H9 (cell line): ENCODE measurements around the gene ZFP36L1. TPM values are rescaled to one million over a fixed set of nuclear protein-coding genes. Genes with fewer than 3 reads are reported as not detected.

Experiments used
- DNase-seq: peaks from one replicate; pipeline ENCODE4 v3.0.0-alpha.2; 2017
- H2AFZ ChIP-seq: one replicate; pipeline ENCODE4 v1.6.1; 2013; ENCODE audit warnings: mild to moderate bottlenecking, low read length, control low read depth, moderate library complexity
- H2AK5ac ChIP-seq: 2 replicates; pipeline ENCODE4 v1.6.1; 2013; ENCODE audit warnings: low read length, control low read depth, mixed read lengths; ENCODE audit not compliant: insufficient read length
- H2BK120ac ChIP-seq: one replicate; pipeline ENCODE4 v1.6.1; 2013; ENCODE audit warnings: low read depth, mild to moderate bottlenecking, low read length, control low read depth, inconsistent platforms; ENCODE audit not compliant: poor library complexity, severe bottlenecking
- H2BK12ac ChIP-seq: 2 replicates; pipeline ENCODE4 v1.6.1; 2013; ENCODE audit warnings: low read length, control low read depth, mixed read lengths, low read depth; ENCODE audit not compliant: insufficient read length
- H2BK15ac ChIP-seq: 2 replicates; pipeline ENCODE4 v1.6.1; 2013; ENCODE audit warnings: low read depth, low read length, control low read depth
- H2BK20ac ChIP-seq: one replicate; pipeline ENCODE4 v1.6.1; 2013; ENCODE audit warnings: low read depth, mild to moderate bottlenecking, low read length, control low read depth, inconsistent platforms; ENCODE audit not compliant: poor library complexity, severe bottlenecking
- H2BK5ac ChIP-seq: 2 replicates; pipeline ENCODE4 v1.6.1; 2013; ENCODE audit warnings: low read length, control low read depth, mixed read lengths; ENCODE audit not compliant: insufficient read length
- H3K14ac ChIP-seq: 2 replicates; pipeline ENCODE4 v1.6.1; 2013; ENCODE audit warnings: low read length, control low read depth; ENCODE audit not compliant: insufficient read depth
- H3K18ac ChIP-seq: 2 replicates; pipeline ENCODE4 v1.6.1; 2013; ENCODE audit warnings: low read depth, mild to moderate bottlenecking, mixed read lengths, low read length, control low read depth; ENCODE audit not compliant: insufficient read length
- H3K23ac ChIP-seq: 2 replicates; pipeline ENCODE4 v1.6.1; 2013; ENCODE audit warnings: low read length, control low read depth, mixed read lengths, low read depth; ENCODE audit not compliant: insufficient read length
- H3K23me2 ChIP-seq: 2 replicates; pipeline ENCODE4 v1.6.1; 2013; ENCODE audit warnings: low read depth, mild to moderate bottlenecking, mixed read lengths, low read length, control low read depth; ENCODE audit not compliant: insufficient read length, poor library complexity, severe bottlenecking
- H3K27ac ChIP-seq: 2 replicates; pipeline ENCODE4 v1.5.1; 2013; ENCODE audit warnings: low read length, control low read depth, mixed read lengths, low read depth; ENCODE audit not compliant: insufficient read length
- H3K27me3 ChIP-seq: 2 replicates; pipeline ENCODE4 v1.6.1; 2013; ENCODE audit warnings: low read length, control low read depth, inconsistent platforms; ENCODE audit not compliant: insufficient read depth
- H3K4ac ChIP-seq: 2 replicates; pipeline ENCODE4 v1.6.1; 2013; ENCODE audit warnings: low read depth, mild to moderate bottlenecking, control low read depth, inconsistent platforms, low read length, moderate library complexity
- H3K4me1 ChIP-seq: 2 replicates; pipeline ENCODE4 v1.6.1; 2013; ENCODE audit warnings: low read length, control low read depth, inconsistent platforms; ENCODE audit not compliant: insufficient read depth
- H3K4me2 ChIP-seq: 2 replicates; pipeline ENCODE4 v1.6.1; 2013; ENCODE audit warnings: low read length, control low read depth, mixed read lengths; ENCODE audit not compliant: insufficient read length, insufficient read depth
- H3K56ac ChIP-seq: 2 replicates; pipeline ENCODE4 v1.6.1; 2013; ENCODE audit warnings: low read depth, mild to moderate bottlenecking, mixed read lengths, low read length, control low read depth; ENCODE audit not compliant: insufficient read length
- H3K79me1 ChIP-seq: 2 replicates; pipeline ENCODE4 v1.6.1; 2013; ENCODE audit warnings: low read depth, mild to moderate bottlenecking, moderate library complexity, low read length, control low read depth, inconsistent platforms; ENCODE audit not compliant: insufficient read depth, poor library complexity, severe bottlenecking
- H3K79me2 ChIP-seq: 2 replicates; pipeline ENCODE4 v1.6.1; 2013; ENCODE audit warnings: low read length, control low read depth, inconsistent platforms; ENCODE audit not compliant: insufficient read depth
- H3K9ac ChIP-seq: 2 replicates; pipeline ENCODE4 v1.6.1; 2013; ENCODE audit warnings: low read length, control low read depth, mixed read lengths; ENCODE audit not compliant: insufficient read length; ENCODE audit errors: extremely low read depth
- H3K9me3 ChIP-seq: one replicate; pipeline ENCODE4 v1.6.1; 2013; ENCODE audit warnings: low read depth, low read length, inconsistent platforms; ENCODE audit not compliant: control insufficient read depth
- H3T11ph ChIP-seq: one replicate; pipeline ENCODE4 v1.6.1; 2013; ENCODE audit warnings: mild to moderate bottlenecking, low read length, control low read depth, inconsistent platforms
- H4K20me1 ChIP-seq: one replicate; pipeline ENCODE4 v1.6.1; 2013; ENCODE audit not compliant: control insufficient read depth, insufficient read length, insufficient read depth
- H4K5ac ChIP-seq: 2 replicates; pipeline ENCODE4 v1.6.1; 2013; ENCODE audit warnings: low read depth, mild to moderate bottlenecking, mixed read lengths, low read length, control low read depth; ENCODE audit not compliant: insufficient read length
- H4K8ac ChIP-seq: replicated peaks from 2 replicates; pipeline ENCODE4 v1.6.1; 2013; ENCODE audit warnings: low read length, control low read depth, mixed read lengths, low read depth; ENCODE audit not compliant: insufficient read length
- H4K91ac ChIP-seq: 2 replicates; pipeline ENCODE4 v1.6.1; 2013; ENCODE audit warnings: low read depth, mild to moderate bottlenecking, moderate library complexity, mixed read lengths, low read length, control low read depth; ENCODE audit not compliant: insufficient read length
- H3K27ac Mint-ChIP-seq, 3 experiments: 2 replicates in 2 of 3; 3 replicates in 1 of 3; pipeline ENCODE4 v1.8.0; 2020 to 2021; ENCODE audit warnings: mixed read lengths in 3 of 3, mild to moderate bottlenecking in 1 of 3, moderate library complexity in 1 of 3
- H3K27me3 Mint-ChIP-seq: 2 replicates; pipeline ENCODE4 v1.8.0; 2021; ENCODE audit warnings: low read depth, mild to moderate bottlenecking, moderate library complexity, mixed read lengths
- H3K36me3 Mint-ChIP-seq, 3 experiments: 2 replicates in 2 of 3; 3 replicates in 1 of 3; pipeline ENCODE4 v1.8.0; 2020 to 2021; ENCODE audit warnings: low read depth in 3 of 3, mixed read lengths in 3 of 3; ENCODE audit not compliant: insufficient read depth in 1 of 3
- H3K4me1 Mint-ChIP-seq, 2 experiments: 2 replicates each; pipeline ENCODE4 v1.8.0; 2020; ENCODE audit warnings: mixed read lengths in 2 of 2
- H3K4me3 Mint-ChIP-seq, 2 experiments: 2 replicates in 1 of 2; 3 replicates in 1 of 2; pipeline ENCODE4 v1.8.0; 2020 to 2021; ENCODE audit warnings: mild to moderate bottlenecking in 2 of 2, mixed read lengths in 2 of 2, moderate library complexity in 1 of 2
- H3K9me3 Mint-ChIP-seq, 2 experiments: 2 replicates in 1 of 2; 3 replicates in 1 of 2; pipeline ENCODE4 v1.8.0; 2020; ENCODE audit warnings: mild to moderate bottlenecking in 2 of 2, mixed read lengths in 2 of 2, moderate library complexity in 1 of 2
- WGBS: extraction: QIAGEN DNeasy Blood & Tissue Kit; methylation state at CpG from one replicate; pipeline ENCODE4 v1.1.7; 2013; ENCODE audit warnings: missing lambda C conversion rate, low lambda C conversion rate, mixed read lengths; ENCODE audit not compliant: insufficient read length; ENCODE audit errors: extremely low coverage; 5-methylcytosine and 5-hydroxymethylcytosine counted together
- total RNA-seq: library from RNA; stranded (reverse); gene quantifications from 2 replicates; pipeline ENCODE4 v1.2.1, GENCODE V29; 2021
- TF ChIP-seq, protein P1 (sequence below): fragments of 200-600 bp; sonication (generic); conservative IDR thresholded peaks from 3 replicates; pipeline ENCODE4 v1.8.0; 2021; ENCODE audit warnings: antibody characterized with exemption, mild to moderate bottlenecking

ZFP36L1 gene
- total RNA-seq, 1 experiment from 2014 or later, result 109 TPM

DNA sequence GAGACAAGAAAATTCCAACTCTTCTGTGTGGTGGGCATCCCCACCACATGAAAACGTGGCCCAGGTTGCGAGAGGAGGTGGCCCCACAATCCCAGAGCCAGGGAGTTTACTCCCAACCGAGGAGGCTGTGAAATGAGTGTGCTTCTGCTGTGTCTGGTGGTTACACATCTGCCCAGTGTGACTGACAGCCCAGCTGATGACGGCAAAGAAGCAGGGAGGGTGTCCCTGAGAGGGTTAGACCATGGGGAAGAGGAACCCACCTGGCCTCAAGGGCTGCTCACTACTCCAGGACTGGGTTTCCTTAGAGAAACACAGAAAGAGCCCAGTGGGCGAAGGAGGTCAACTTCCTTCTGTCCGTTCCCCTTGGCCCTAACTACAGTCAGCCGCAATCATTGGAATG is 24.6 kb downstream of the ZFP36L1 start:
- Histone ChIP-seq H3K79me1 (no peaks in the 10 kb centered on the region), H2BK120ac (no peak overlapping the region), H3K79me2 (no peaks in the 10 kb centered on the region), H3K27me3 (no peaks in the 10 kb centered on the region), H3K9ac (no peak overlapping the region), H3K27ac (no peak overlapping the region), H2BK15ac (no peak overlapping the region), H3T11ph (no peak overlapping the region), H3K56ac (no peak overlapping the region), H2BK12ac (no peak overlapping the region), H2BK5ac (no peak overlapping the region), H2BK20ac (no peak overlapping the region), H2AK5ac (no peak overlapping the region), H3K14ac (no peak overlapping the region), H2AFZ (no peak overlapping the region), H4K5ac (no peak overlapping the region), H3K4me2 (no peak overlapping the region), H4K91ac (no peak overlapping the region), H3K23ac (no peak overlapping the region), H3K23me2 (no peaks in the 10 kb centered on the region), H3K9me3 (no peaks in the 10 kb centered on the region), H4K20me1 (no peaks in the 10 kb centered on the region), H3K18ac (no peak overlapping the region), H3K4me1 (peaks cover 1% of the 10 kb centered on the region; the same call in 1 of the 2 replicates), H4K8ac (no peak overlapping the region), H3K4ac (no peak overlapping the region)
- Mint-ChIP-seq H3K4me1 (peaks cover 10 to 22% of the 10 kb centered on the region in 2 experiments), H3K27me3 (peaks cover 5% of the 10 kb centered on the region), H3K9me3 (no peaks in the 10 kb centered on the region), H3K4me3 (no peak overlapping the region), H3K36me3 (no peaks in the 10 kb centered on the region; a peak in 1 of 7 replicates), H3K27ac (no peak overlapping the region)
- no peak for DNase-seq
- TF ChIP-seq, protein P1, sequence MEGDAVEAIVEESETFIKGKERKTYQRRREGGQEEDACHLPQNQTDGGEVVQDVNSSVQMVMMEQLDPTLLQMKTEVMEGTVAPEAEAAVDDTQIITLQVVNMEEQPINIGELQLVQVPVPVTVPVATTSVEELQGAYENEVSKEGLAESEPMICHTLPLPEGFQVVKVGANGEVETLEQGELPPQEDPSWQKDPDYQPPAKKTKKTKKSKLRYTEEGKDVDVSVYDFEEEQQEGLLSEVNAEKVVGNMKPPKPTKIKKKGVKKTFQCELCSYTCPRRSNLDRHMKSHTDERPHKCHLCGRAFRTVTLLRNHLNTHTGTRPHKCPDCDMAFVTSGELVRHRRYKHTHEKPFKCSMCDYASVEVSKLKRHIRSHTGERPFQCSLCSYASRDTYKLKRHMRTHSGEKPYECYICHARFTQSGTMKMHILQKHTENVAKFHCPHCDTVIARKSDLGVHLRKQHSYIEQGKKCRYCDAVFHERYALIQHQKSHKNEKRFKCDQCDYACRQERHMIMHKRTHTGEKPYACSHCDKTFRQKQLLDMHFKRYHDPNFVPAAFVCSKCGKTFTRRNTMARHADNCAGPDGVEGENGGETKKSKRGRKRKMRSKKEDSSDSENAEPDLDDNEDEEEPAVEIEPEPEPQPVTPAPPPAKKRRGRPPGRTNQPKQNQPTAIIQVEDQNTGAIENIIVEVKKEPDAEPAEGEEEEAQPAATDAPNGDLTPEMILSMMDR, result no peak
- WGBS, result no CpG with 5 or more reads among the region's 7 CpGs
